Esophagus muscularis mucosa (tissue), 4 donors: ENCODE results near the gene ITGB3BP. TPM values are rescaled to one million over a fixed set of nuclear protein-coding genes. Genes with fewer than 3 reads are reported as not detected.
"Not testable (repeated sequence)": the region's sequence is repeated elsewhere in the genome, so short reads cannot be mapped to it uniquely, and the experiment has no call there.

Source experiments
- DNase-seq: peaks from one replicate; pipeline ENCODE4 v3.0.0-alpha.2; 2017; ENCODE audit errors: extremely low spot score
- H3K27ac ChIP-seq, 4 donors: fragments of 200-600 bp; sonication (generic); replicated peaks in 1 of 4; 1 replicate in 3 of 4; 2 replicates in 1 of 4; pipeline ENCODE4 v1.5.1; 2016 to 2019; ENCODE audit warnings: mild to moderate bottlenecking in 1 of 4
- H3K27me3 ChIP-seq, 4 donors: fragments of 200-600 bp; sonication (generic); one replicate each; pipeline versions ENCODE4 v1.5.1 to v1.6.0; 2016 to 2019
- H3K36me3 ChIP-seq, 4 donors: fragments of 200-600 bp; sonication (generic); one replicate each; pipeline ENCODE4 v1.5.1; 2016 to 2019
- H3K4me1 ChIP-seq, 4 donors: fragments of 200-600 bp; sonication (generic); one replicate each; pipeline ENCODE4 v1.5.1; 2016 to 2019
- H3K4me3 ChIP-seq, 4 donors: fragments of 200-600 bp; sonication (generic); 1 replicate in 2 of 4; 2 replicates in 2 of 4; pipeline ENCODE4 v1.5.1; 2016 to 2019; ENCODE audit warnings: mild to moderate bottlenecking in 4 of 4, moderate library complexity in 1 of 4
- H3K9me3 ChIP-seq, 4 donors: fragments of 200-600 bp; sonication (generic); 1 replicate in 3 of 4; 2 replicates in 1 of 4; pipeline ENCODE4 v1.5.1; 2016 to 2019
- CTCF ChIP-seq, 3 experiments: fragments of 200-600 bp in 2 of 3; fragments of 450-650 bp in 1 of 3; sonication (generic) in 2 of 3; IDR thresholded peaks; one replicate each; pipeline ENCODE4 v1.5.1; 2017 to 2019; ENCODE audit warnings: antibody characterized with exemption in 3 of 3, mild to moderate bottlenecking in 2 of 3, moderate library complexity in 1 of 3
- EP300 ChIP-seq: sonication (generic); formaldehyde crosslinking; IDR thresholded peaks from one replicate; pipeline ENCODE4 v1.6.1; 2017; ENCODE audit warnings: antibody characterized with exemption
- POLR2A ChIP-seq: fragments of 450-650 bp; IDR thresholded peaks from one replicate; pipeline ENCODE4 v1.6.1; 2017; ENCODE audit warnings: antibody characterized with exemption, moderate library complexity, mild to moderate bottlenecking, low read depth
- POLR2AphosphoS5 ChIP-seq, 2 donors: sonication (generic); formaldehyde crosslinking; IDR thresholded peaks; one replicate each; pipeline ENCODE4 v1.6.1; 2017; ENCODE audit warnings: antibody characterized with exemption in 2 of 2
- WGBS: methylation state at CpG from one replicate; pipeline ENCODE4 v1.1.5; 2018; 5-methylcytosine and 5-hydroxymethylcytosine counted together
- intact Hi-C: fragments of 100-400 bp; cut with DNase I; formaldehyde crosslinking; loops from one replicate; pipeline ENCODE4 v1.15.1; 2023
- total RNA-seq, 4 donors: library from RNA; depleted of rRNA; stranded (reverse); fragments of >200 nt; gene quantifications; one replicate each; pipeline versions ENCODE4 v1.1.0 to v1.2.1, GENCODE V29; 2016

The ITGB3BP gene
- total RNA-seq: 10 to 100 TPM in 2 of 4 donors, 1 to 10 TPM in 2; 6.8 to 38.2 (median 11.1) TPM

- no peaks in the 10 kb centered on the region for H3K9me3 ChIP-seq
- peak; percentile 96 for DNase-seq
- peak in 1 of 3 experiments; percentile 6 for TF ChIP-seq CTCF (IDR thresholded peaks at IDR 0.05)
- TF ChIP-seq POLR2AphosphoS5 (IDR thresholded peaks at IDR 0.05): peak; percentile 60 to 82
- TF ChIP-seq EP300: no peak
- TF ChIP-seq POLR2A: no peak
- H3K36me3 ChIP-seq: peaks cover 0 to 16% (median 0%) of the 10 kb centered on the region in 4 donors
- H3K4me3 ChIP-seq: peak within 1 kb of the TSS; percentile 64 to 81 (median 68)
- 0% methylated on average over 41 of the region's 50 CpGs for WGBS
- H3K4me1 ChIP-seq: peaks cover 15 to 28% (median 24%) of the 10 kb centered on the region in 4 donors
- intact Hi-C loops: loop anchor here (5.0 to 10.0 kb wide), 2 partner anchors 36 to 158 kb away; partner anchors contain the start of gene ALG6
- peak within 1 kb of the TSS; percentile 85 to 94 (median 92) for H3K27ac ChIP-seq
- H3K27me3 ChIP-seq: no peaks in the 10 kb centered on the region
Observed at GRCh38 chr1:63522891-63523728, at the start of gene ITGB3BP, which contains the start of gene EFCAB7. Gene ITGB3BP (minus strand): TSS chr1:63523225. CDS start chr1:63523133, 92 bp downstream. Gene EFCAB7 (plus strand): TSS chr1:63523525. CDS start chr1:63525573, 2,048 bp downstream.

GRCh38 chr1:63572686-63573085, 49.7 kb upstream of the ITGB3BP start:
- 90% methylated on average over 8 of the region's 8 CpGs for WGBS
- H3K27me3 ChIP-seq, H3K4me1 ChIP-seq, H3K4me3 ChIP-seq, H3K27ac ChIP-seq, DNase-seq, intact Hi-C loops, H3K9me3 ChIP-seq, H3K36me3 ChIP-seq: not testable (repeated sequence)

- intact Hi-C loops: no loop called here
Observed at GRCh38 chr1:63569640-63570316, 46.8 kb upstream of the ITGB3BP start.

GRCh38 chr1:63569068-63569467, 46.0 kb upstream of the ITGB3BP start:
- 96% methylated on average over 4 of the region's 4 CpGs for WGBS
- TF ChIP-seq CTCF (IDR thresholded peaks at IDR 0.05) (no peak), EP300 (no peak), POLR2AphosphoS5 (IDR thresholded peaks at IDR 0.05) (no peak), POLR2A (no peak)
- H3K36me3 ChIP-seq: peaks cover 0 to 6% (median 2%) of the 10 kb centered on the region in 4 donors
- H3K27me3 ChIP-seq: no peaks in the 10 kb centered on the region
- H3K4me1 ChIP-seq: no peaks in the 10 kb centered on the region
- H3K4me3 ChIP-seq: no peak overlapping the region
- intact Hi-C loops: no loop called here
- H3K9me3 ChIP-seq: no peaks in the 10 kb centered on the region
- no peak overlapping the region for H3K27ac ChIP-seq
- DNase-seq: no peak

More at GRCh38 chr1:63569640-63570316, 46.8 kb upstream of the ITGB3BP start:
- H3K4me1 ChIP-seq: no peaks in the 10 kb centered on the region
- peaks cover 0 to 6% (median under 1%) of the 10 kb centered on the region in 4 donors for H3K36me3 ChIP-seq
- H3K9me3 ChIP-seq: no peaks in the 10 kb centered on the region
- H3K27me3 ChIP-seq: no peaks in the 10 kb centered on the region
- H3K27ac ChIP-seq: no peak overlapping the region
- TF ChIP-seq POLR2A: no peak
- TF ChIP-seq EP300: no peak
- TF ChIP-seq CTCF (IDR thresholded peaks at IDR 0.05): no peak
- no peak for TF ChIP-seq POLR2AphosphoS5 (IDR thresholded peaks at IDR 0.05)
- no peak overlapping the region for H3K4me3 ChIP-seq
- no peak for DNase-seq
- WGBS: 92% methylated on average over 3 of the region's 3 CpGs

- H3K4me1 ChIP-seq: no peaks in the 10 kb centered on the region
- H3K27ac ChIP-seq: no peak overlapping the region
- intact Hi-C loops: no loop called here
- H3K9me3 ChIP-seq: no peaks in the 10 kb centered on the region
- H3K4me3 ChIP-seq: no peak overlapping the region
- no peak for TF ChIP-seq POLR2A
- no peak for TF ChIP-seq EP300
- TF ChIP-seq CTCF (IDR thresholded peaks at IDR 0.05): no peak
- no peak for TF ChIP-seq POLR2AphosphoS5 (IDR thresholded peaks at IDR 0.05)
- no peak for DNase-seq
- H3K36me3 ChIP-seq: peaks cover 0 to 4% (median 2%) of the 10 kb centered on the region in 4 donors
- no peaks in the 10 kb centered on the region for H3K27me3 ChIP-seq
Observed at GRCh38 chr1:63563745-63564144, 40.7 kb upstream of the ITGB3BP start.
